ENCODE results near the gene NPHP4.

DNA sequence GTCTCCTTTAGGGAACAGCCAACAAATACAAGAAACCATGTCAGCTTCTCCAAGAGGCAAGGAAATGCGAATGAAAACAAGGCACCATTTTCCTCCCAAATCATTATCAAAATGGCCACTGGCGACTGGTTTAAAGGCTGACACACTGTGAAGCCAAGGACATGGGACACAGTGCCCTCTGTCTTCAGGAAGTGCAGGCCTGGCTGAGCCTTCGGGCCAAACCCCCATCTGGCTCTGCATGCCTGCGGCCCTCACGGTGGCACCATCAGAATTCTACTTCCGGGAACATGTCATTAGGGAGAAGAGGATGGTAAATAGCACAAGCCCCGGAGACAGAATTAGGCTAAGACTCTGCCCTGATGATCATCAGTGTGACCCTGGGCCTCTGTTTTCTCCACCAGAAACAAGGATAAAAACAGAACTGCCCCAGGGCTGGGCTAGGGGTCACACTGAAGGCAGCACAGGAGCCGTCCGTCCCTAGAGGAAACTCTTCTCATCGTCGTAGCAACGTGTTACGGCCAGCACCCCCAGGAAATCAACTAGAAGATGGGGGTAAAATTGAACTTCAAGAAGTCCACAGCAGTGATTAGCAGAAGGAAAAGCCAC is 103.5 kb downstream of the NPHP4 start:
- TF ChIP-seq, protein P1, sequence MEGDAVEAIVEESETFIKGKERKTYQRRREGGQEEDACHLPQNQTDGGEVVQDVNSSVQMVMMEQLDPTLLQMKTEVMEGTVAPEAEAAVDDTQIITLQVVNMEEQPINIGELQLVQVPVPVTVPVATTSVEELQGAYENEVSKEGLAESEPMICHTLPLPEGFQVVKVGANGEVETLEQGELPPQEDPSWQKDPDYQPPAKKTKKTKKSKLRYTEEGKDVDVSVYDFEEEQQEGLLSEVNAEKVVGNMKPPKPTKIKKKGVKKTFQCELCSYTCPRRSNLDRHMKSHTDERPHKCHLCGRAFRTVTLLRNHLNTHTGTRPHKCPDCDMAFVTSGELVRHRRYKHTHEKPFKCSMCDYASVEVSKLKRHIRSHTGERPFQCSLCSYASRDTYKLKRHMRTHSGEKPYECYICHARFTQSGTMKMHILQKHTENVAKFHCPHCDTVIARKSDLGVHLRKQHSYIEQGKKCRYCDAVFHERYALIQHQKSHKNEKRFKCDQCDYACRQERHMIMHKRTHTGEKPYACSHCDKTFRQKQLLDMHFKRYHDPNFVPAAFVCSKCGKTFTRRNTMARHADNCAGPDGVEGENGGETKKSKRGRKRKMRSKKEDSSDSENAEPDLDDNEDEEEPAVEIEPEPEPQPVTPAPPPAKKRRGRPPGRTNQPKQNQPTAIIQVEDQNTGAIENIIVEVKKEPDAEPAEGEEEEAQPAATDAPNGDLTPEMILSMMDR (IDR thresholded peaks at IDR 0.05; ENCODE audit: low read length): no peak
- no peak for TF ChIP-seq EZH2 (IDR thresholded peaks at IDR 0.05; ENCODE audit: borderline replicate concordance, low read length)

Data from OCI-LY1 (cell line).